Measurements from ENCODE around the gene MOGAT1.

MOGAT1 gene

GRCh38 chr2:222652491-222653255 is 18.8 kb upstream of the MOGAT1 start:
- H3K4me3 ChIP-seq (ENCODE audit: low read depth, low read length) = no peak overlapping the region
- in situ Hi-C loops (cut with HindIII; ENCODE audit: low sequenced_read_pairs) = no loop called here
- TF ChIP-seq CTCF (IDR thresholded peaks at IDR 0.05; ENCODE audit: low read depth, low read length) = no peak
- no peak for DNase-seq (ENCODE audit: low read depth, low spot score)

- DNase-seq (ENCODE audit: low read depth, low spot score) = no peak
- H3K4me3 ChIP-seq (ENCODE audit: low read depth, low read length) = no peak overlapping the region
- in situ Hi-C loops (cut with HindIII; ENCODE audit: low sequenced_read_pairs) = no loop called here
- TF ChIP-seq CTCF (IDR thresholded peaks at IDR 0.05; ENCODE audit: low read depth, low read length) = no peak
Measured at GRCh38 chr2:222653280-222653679, 18.2 kb upstream of the MOGAT1 start.

- in situ Hi-C loops (cut with HindIII; ENCODE audit: low sequenced_read_pairs) = no loop called here
- TF ChIP-seq CTCF (IDR thresholded peaks at IDR 0.05; ENCODE audit: low read depth, low read length) = no peak
- H3K4me3 ChIP-seq (ENCODE audit: low read depth, low read length) = peak within 1 kb of the TSS; percentile 99
- DNase-seq (ENCODE audit: low read depth, low spot score) = peak; percentile 98
Measured at GRCh38 chr2:222655787-222656525, 15.5 kb upstream of the MOGAT1 start, which contains the start of gene FARSB. TSS of gene FARSB (minus strand) at chr2:222656092. CDS start at chr2:222656073, 19 bp downstream.

GRCh38 chr2:222656526-222657446 is 14.7 kb upstream of the MOGAT1 start:
- in situ Hi-C loops (cut with HindIII; ENCODE audit: low sequenced_read_pairs) = no loop called here
- TF ChIP-seq CTCF (IDR thresholded peaks at IDR 0.05; ENCODE audit: low read depth, low read length) = no peak
- no peak for DNase-seq (ENCODE audit: low read depth, low spot score)
- peak overlapping the region; percentile 99 for H3K4me3 ChIP-seq (ENCODE audit: low read depth, low read length)

GRCh38 chr2:222663479-222663878 is 8.0 kb upstream of the MOGAT1 start:
- in situ Hi-C loops (cut with HindIII; ENCODE audit: low sequenced_read_pairs) = no loop called here
- DNase-seq (ENCODE audit: low read depth, low spot score) = no peak
- TF ChIP-seq CTCF (IDR thresholded peaks at IDR 0.05; ENCODE audit: low read depth, low read length) = no peak
- no peak overlapping the region for H3K4me3 ChIP-seq (ENCODE audit: low read depth, low read length)

- H3K4me3 ChIP-seq (ENCODE audit: low read depth, low read length) = no peak overlapping the region
- DNase-seq (ENCODE audit: low read depth, low spot score) = no peak
- in situ Hi-C loops (cut with HindIII; ENCODE audit: low sequenced_read_pairs) = no loop called here
- TF ChIP-seq CTCF (IDR thresholded peaks at IDR 0.05; ENCODE audit: low read depth, low read length) = no peak
Measured at GRCh38 chr2:222668494-222669154, 2.8 kb upstream of the MOGAT1 start.
